ENCODE measurements around the gene CTNND1.

DNA sequence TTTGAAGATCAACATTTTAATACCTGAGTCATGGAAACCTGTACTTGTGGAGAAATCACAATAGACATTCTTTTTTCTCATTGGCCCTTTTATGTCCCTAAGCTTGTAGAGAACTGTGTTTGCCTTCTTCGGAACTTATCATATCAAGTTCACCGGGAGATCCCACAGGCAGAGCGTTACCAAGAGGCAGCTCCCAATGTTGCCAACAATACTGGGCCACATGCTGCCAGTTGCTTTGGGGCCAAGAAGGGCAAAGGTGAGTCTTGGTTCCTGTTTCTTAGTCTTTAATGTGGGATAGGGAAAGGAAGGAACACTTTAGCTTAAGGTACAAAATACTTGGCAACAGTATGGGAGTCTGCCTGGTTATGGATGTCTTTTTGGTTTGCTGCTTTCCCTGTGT lies 44.2 kb downstream of the CTNND1 start:
- TF ChIP-seq POLR2AphosphoS5 (IDR thresholded peaks at IDR 0.05; ENCODE audit: low read depth) = no peak
- TF ChIP-seq, protein P1, sequence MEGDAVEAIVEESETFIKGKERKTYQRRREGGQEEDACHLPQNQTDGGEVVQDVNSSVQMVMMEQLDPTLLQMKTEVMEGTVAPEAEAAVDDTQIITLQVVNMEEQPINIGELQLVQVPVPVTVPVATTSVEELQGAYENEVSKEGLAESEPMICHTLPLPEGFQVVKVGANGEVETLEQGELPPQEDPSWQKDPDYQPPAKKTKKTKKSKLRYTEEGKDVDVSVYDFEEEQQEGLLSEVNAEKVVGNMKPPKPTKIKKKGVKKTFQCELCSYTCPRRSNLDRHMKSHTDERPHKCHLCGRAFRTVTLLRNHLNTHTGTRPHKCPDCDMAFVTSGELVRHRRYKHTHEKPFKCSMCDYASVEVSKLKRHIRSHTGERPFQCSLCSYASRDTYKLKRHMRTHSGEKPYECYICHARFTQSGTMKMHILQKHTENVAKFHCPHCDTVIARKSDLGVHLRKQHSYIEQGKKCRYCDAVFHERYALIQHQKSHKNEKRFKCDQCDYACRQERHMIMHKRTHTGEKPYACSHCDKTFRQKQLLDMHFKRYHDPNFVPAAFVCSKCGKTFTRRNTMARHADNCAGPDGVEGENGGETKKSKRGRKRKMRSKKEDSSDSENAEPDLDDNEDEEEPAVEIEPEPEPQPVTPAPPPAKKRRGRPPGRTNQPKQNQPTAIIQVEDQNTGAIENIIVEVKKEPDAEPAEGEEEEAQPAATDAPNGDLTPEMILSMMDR (conservative IDR thresholded peaks at IDR 0.05; ENCODE audit: low read depth in 2 of 2) = no peak
- TF ChIP-seq ZNF114 (CRISPR knock-in tag; IDR thresholded peaks at IDR 0.05) = no peak
- TF ChIP-seq JUNB (IDR thresholded peaks at IDR 0.05; ENCODE audit: unreplicated experiment) = no peak
- TF ChIP-seq ZNF331 (CRISPR knock-in tag; IDR thresholded peaks at IDR 0.05; ENCODE audit: low read depth) = no peak
- TF ChIP-seq EZH2 (IDR thresholded peaks at IDR 0.05; ENCODE audit: low read depth, unreplicated experiment) = no peak
- TF ChIP-seq EZH2phosphoT487 (IDR thresholded peaks at IDR 0.05; ENCODE audit: unreplicated experiment) = no peak
- TF ChIP-seq, protein P2, sequence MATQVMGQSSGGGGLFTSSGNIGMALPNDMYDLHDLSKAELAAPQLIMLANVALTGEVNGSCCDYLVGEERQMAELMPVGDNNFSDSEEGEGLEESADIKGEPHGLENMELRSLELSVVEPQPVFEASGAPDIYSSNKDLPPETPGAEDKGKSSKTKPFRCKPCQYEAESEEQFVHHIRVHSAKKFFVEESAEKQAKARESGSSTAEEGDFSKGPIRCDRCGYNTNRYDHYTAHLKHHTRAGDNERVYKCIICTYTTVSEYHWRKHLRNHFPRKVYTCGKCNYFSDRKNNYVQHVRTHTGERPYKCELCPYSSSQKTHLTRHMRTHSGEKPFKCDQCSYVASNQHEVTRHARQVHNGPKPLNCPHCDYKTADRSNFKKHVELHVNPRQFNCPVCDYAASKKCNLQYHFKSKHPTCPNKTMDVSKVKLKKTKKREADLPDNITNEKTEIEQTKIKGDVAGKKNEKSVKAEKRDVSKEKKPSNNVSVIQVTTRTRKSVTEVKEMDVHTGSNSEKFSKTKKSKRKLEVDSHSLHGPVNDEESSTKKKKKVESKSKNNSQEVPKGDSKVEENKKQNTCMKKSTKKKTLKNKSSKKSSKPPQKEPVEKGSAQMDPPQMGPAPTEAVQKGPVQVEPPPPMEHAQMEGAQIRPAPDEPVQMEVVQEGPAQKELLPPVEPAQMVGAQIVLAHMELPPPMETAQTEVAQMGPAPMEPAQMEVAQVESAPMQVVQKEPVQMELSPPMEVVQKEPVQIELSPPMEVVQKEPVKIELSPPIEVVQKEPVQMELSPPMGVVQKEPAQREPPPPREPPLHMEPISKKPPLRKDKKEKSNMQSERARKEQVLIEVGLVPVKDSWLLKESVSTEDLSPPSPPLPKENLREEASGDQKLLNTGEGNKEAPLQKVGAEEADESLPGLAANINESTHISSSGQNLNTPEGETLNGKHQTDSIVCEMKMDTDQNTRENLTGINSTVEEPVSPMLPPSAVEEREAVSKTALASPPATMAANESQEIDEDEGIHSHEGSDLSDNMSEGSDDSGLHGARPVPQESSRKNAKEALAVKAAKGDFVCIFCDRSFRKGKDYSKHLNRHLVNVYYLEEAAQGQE (IDR thresholded peaks at IDR 0.05; ENCODE audit: unreplicated experiment) = no peak
- TF ChIP-seq CREB1 (CRISPR knock-in tag; IDR thresholded peaks at IDR 0.05; ENCODE audit: low read depth) = no peak
- TF ChIP-seq, protein P3, sequence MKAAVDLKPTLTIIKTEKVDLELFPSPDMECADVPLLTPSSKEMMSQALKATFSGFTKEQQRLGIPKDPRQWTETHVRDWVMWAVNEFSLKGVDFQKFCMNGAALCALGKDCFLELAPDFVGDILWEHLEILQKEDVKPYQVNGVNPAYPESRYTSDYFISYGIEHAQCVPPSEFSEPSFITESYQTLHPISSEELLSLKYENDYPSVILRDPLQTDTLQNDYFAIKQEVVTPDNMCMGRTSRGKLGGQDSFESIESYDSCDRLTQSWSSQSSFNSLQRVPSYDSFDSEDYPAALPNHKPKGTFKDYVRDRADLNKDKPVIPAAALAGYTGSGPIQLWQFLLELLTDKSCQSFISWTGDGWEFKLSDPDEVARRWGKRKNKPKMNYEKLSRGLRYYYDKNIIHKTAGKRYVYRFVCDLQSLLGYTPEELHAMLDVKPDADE (IDR thresholded peaks at IDR 0.05) = no peak

Data from GM23338 (cell line).